K562 (cell line): ENCODE data around the gene PDGFD. TPM values are rescaled to one million over a fixed set of nuclear protein-coding genes. Genes with fewer than 3 reads are reported as not detected.

Source experiments
- ATAC-seq: fragments of 200-7000 bp; cut with Tn5 transposase; 3 replicates; pipeline ENCODE4 v1.9.1; 2020; ENCODE audit warnings: moderate library complexity
- BruUV-seq: library from RNA; stranded (reverse); fragments of 400-500 nt; replicated peaks from 2 replicates; lab custom pipeline; 2021; lab: Mats Ljungman, UMichigan
- CTCF ChIA-PET: fragments of 300-600 bp; formaldehyde crosslinking; extraction: SDS; loops from one replicate; lab custom pipeline; 2021; ENCODE audit warnings: low intra/inter-chr PET ratio; lab: Yijun Ruan, JAX
- POLR2A ChIA-PET: fragments of 300-600, 350-650 bp; sonication (Branson Sonifier 250); formaldehyde crosslinking; extraction: SDS; loops from one replicate; lab custom pipeline; 2021; ENCODE audit warnings: antibody characterized with exemption, inconsistent platforms; lab: Yijun Ruan, JAX
- DNase-seq, 4 experiments: peaks; one replicate each; pipeline versions ENCODE4 v3.0.0 to v3.0.0-alpha.2; 2011 to 2018; ENCODE audit warnings: low spot score in 3 of 4, mixed read lengths in 3 of 4; ENCODE audit errors: extremely low read depth in 1 of 4
- FAIRE-seq: peaks from 2 replicates; lab custom pipeline; 2011; peaks lifted over from hg19 to GRCh38; lab: Jason Lieb, UNC
- H2AFZ ChIP-seq: 2 replicates; pipeline ENCODE4 v1.6.0; 2011; ENCODE audit warnings: low read depth, low read length, control low read depth, inconsistent platforms
- H3K27ac ChIP-seq: fragments of 200-600 bp; 3 replicates; pipeline ENCODE4 v1.8.0; 2011; ENCODE audit warnings: low read depth, mild to moderate bottlenecking, control low read depth, inconsistent platforms, low read length, moderate library complexity, mixed read lengths; ENCODE audit errors: extremely low read depth
- H3K27me3 ChIP-seq, 2 experiments: fragments of 300-600 bp in 1 of 2; 2 replicates in 1 of 2; 3 replicates in 1 of 2; pipeline versions ENCODE4 v1.6.0 to v1.8.0; 2011; ENCODE audit warnings: inconsistent platforms in 2 of 2, low read length in 2 of 2, mild to moderate bottlenecking in 1 of 2, mixed read lengths in 1 of 2, moderate library complexity in 1 of 2; ENCODE audit not compliant: control insufficient read depth in 2 of 2, insufficient read depth in 2 of 2
- H3K36me3 ChIP-seq: fragments of 300-600 bp; 3 replicates; pipeline ENCODE4 v1.8.0; 2011; ENCODE audit warnings: mild to moderate bottlenecking, low read length, inconsistent platforms; ENCODE audit not compliant: control insufficient read depth, insufficient read depth
- H3K4me1 ChIP-seq, 2 experiments: fragments of 200-600 bp in 1 of 2; replicated peaks in 1 of 2; 2 replicates in 1 of 2; 3 replicates in 1 of 2; pipeline versions ENCODE4 v1.5.1 to v1.8.0; 2011; ENCODE audit warnings: inconsistent platforms in 2 of 2, low read length in 2 of 2, mild to moderate bottlenecking in 1 of 2, mixed read lengths in 1 of 2, moderate library complexity in 1 of 2; ENCODE audit not compliant: control insufficient read depth in 2 of 2, insufficient read depth in 2 of 2
- H3K4me2 ChIP-seq: 2 replicates; pipeline ENCODE4 v1.6.1; 2011; ENCODE audit warnings: low read length, control low read depth, inconsistent platforms, mixed read lengths; ENCODE audit not compliant: insufficient read depth
- H3K4me3 ChIP-seq: fragments of 200-600 bp; sonication (generic), shearing (Covaris generic); 2 replicates; pipeline ENCODE4 v1.5.1; 2016; ENCODE audit warnings: control low read depth, inconsistent platforms
- H3K79me2 ChIP-seq: fragments of 200-600 bp; 3 replicates; pipeline ENCODE4 v1.8.0; 2011; ENCODE audit warnings: low read length, inconsistent platforms; ENCODE audit not compliant: control insufficient read depth, insufficient read depth
- H3K9ac ChIP-seq, 2 experiments: 2 replicates each; pipeline versions ENCODE4 v1.6.0 to v1.6.1; 2011; ENCODE audit warnings: low read depth in 2 of 2, low read length in 2 of 2, control low read depth in 1 of 2, inconsistent platforms in 1 of 2, mild to moderate bottlenecking in 1 of 2, mixed read lengths in 1 of 2; ENCODE audit not compliant: insufficient read depth in 1 of 2
- H3K9me1 ChIP-seq: one replicate; pipeline ENCODE4 v1.6.0; 2011; ENCODE audit warnings: inconsistent platforms, mild to moderate bottlenecking, low read length, moderate library complexity; ENCODE audit not compliant: control insufficient read depth, insufficient read depth
- H3K9me3 ChIP-seq: replicated peaks from 2 replicates; pipeline ENCODE4 v1.5.1; 2011; ENCODE audit warnings: low read depth, low read length, inconsistent platforms; ENCODE audit not compliant: control insufficient read depth, insufficient read depth
- H4K20me1 ChIP-seq: replicated peaks from 2 replicates; pipeline ENCODE4 v1.6.1; 2011; ENCODE audit warnings: low read length, inconsistent platforms, mixed read lengths; ENCODE audit not compliant: control insufficient read depth, insufficient read depth
- BCOR ChIP-seq: fragments of 450-650 bp; IDR thresholded peaks from 2 replicates; pipeline ENCODE4 v1.6.1; 2016
- CBX3 ChIP-seq, 2 experiments: IDR thresholded peaks; 1 replicate in 1 of 2; 2 replicates in 1 of 2; pipeline ENCODE4 v1.6.1; 2012; ENCODE audit warnings: inconsistent platforms in 2 of 2, low read length in 2 of 2, borderline replicate concordance in 1 of 2, control low read depth in 1 of 2
- CREBBP ChIP-seq: IDR thresholded peaks from one replicate; pipeline ENCODE4 v1.6.1; 2012; ENCODE audit warnings: low read depth, mild to moderate bottlenecking, control low read depth, inconsistent platforms, low read length
- CREM ChIP-seq: IDR thresholded peaks from 2 replicates; pipeline ENCODE4 v1.6.1; 2014; ENCODE audit warnings: antibody characterized with exemption, low read depth
- FIP1L1 ChIP-seq: fragments of 200-400 bp; formaldehyde crosslinking; IDR thresholded peaks from 2 replicates; pipeline ENCODE4 v1.6.1; 2018; ENCODE audit warnings: mild to moderate bottlenecking, low read depth, low read length; ENCODE audit not compliant: poor library complexity, severe bottlenecking
- FOSL1 ChIP-seq: fragments of 200-800 bp; sonication (Bioruptor generic); conservative IDR thresholded peaks from 2 replicates; pipeline ENCODE4 v1.6.1; 2016; ENCODE audit warnings: missing genetic modification characterization, missing compliant biosample characterization
- ILK ChIP-seq: fragments of 450-650 bp; IDR thresholded peaks from 2 replicates; pipeline ENCODE4 v1.6.1; 2016; ENCODE audit warnings: missing genetic modification characterization, low read depth, mild to moderate bottlenecking, missing compliant biosample characterization, moderate library complexity, borderline replicate concordance
- KDM1A ChIP-seq, 2 experiments: fragments of 450-650 bp; IDR thresholded peaks; 2 replicates each; pipeline ENCODE4 v1.6.1; 2016; ENCODE audit warnings: mild to moderate bottlenecking in 2 of 2
- MECOM ChIP-seq: fragments of 250-450 bp; sonication (Bioruptor Pico); IDR thresholded peaks from 2 replicates; pipeline ENCODE4 v1.8.0; 2022; ENCODE audit warnings: inconsistent platforms
- NBN ChIP-seq: fragments of 450-650 bp; IDR thresholded peaks from 2 replicates; pipeline ENCODE4 v1.6.1; 2016; ENCODE audit warnings: low read depth, mild to moderate bottlenecking
- NR4A1 ChIP-seq, 2 experiments: fragments of 250-450 bp in 1 of 2; fragments of 450-650 bp in 1 of 2; sonication (Bioruptor Pico) in 1 of 2; IDR thresholded peaks; 2 replicates each; pipeline versions ENCODE4 v1.4.0 to v1.6.1; 2016 to 2020; ENCODE audit warnings: mild to moderate bottlenecking in 2 of 2, missing compliant biosample characterization in 1 of 2, missing genetic modification characterization in 1 of 2, moderate library complexity in 1 of 2
- RFX7 ChIP-seq: fragments of 250-450 bp; sonication (Bioruptor Pico); IDR thresholded peaks from 2 replicates; pipeline ENCODE4 v1.5.1; 2021; ENCODE audit warnings: mild to moderate bottlenecking
- SUPT5H ChIP-seq: fragments of 450-650 bp; IDR thresholded peaks from 2 replicates; pipeline ENCODE4 v1.6.1; 2016
- TARDBP ChIP-seq: fragments of 450-650 bp; IDR thresholded peaks from 2 replicates; pipeline ENCODE4 v1.6.1; 2016
- ZNF175 ChIP-seq: fragments of 200-800 bp; sonication (Bioruptor generic); IDR thresholded peaks from 2 replicates; pipeline ENCODE4 v1.6.1; 2016; ENCODE audit warnings: low read depth, mild to moderate bottlenecking, missing genetic modification characterization, missing compliant biosample characterization
- ZNF24 ChIP-seq: fragments of 450-650 bp; IDR thresholded peaks from 2 replicates; pipeline ENCODE4 v1.6.1; 2016
- ZNF830 ChIP-seq: fragments of 250-450 bp; sonication (Bioruptor Pico); IDR thresholded peaks from 2 replicates; pipeline ENCODE4 v1.5.0; 2021; ENCODE audit warnings: mild to moderate bottlenecking
- WGBS: fragments of 100-300 bp; shearing (Covaris generic); methylation state at CpG from one replicate; pipeline ENCODE4 v1.1.6; 2016; ENCODE audit warnings: low coverage, mixed read lengths; ENCODE audit not compliant: insufficient coverage; ENCODE audit errors: missing lambda C conversion rate; 5-methylcytosine and 5-hydroxymethylcytosine counted together
- in situ Hi-C: fragments of 300-500 bp; cut with MboI; formaldehyde crosslinking; loops from 4 replicates; pipeline ENCODE4 v1.15.0; 2018; ENCODE audit warnings: inconsistent platforms, mixed read lengths
- intact Hi-C: fragments of 100-400 bp; cut with micrococcal nuclease; formaldehyde crosslinking; loops from 2 replicates; pipeline ENCODE4 v1.14.2; 2022
- polyA plus RNA-seq, 8 experiments: library from polyadenylated mRNA; depleted of rRNA in 4 of 8; stranded (reverse) in 5 of 8; unstranded in 3 of 8; fragments of >200 nt; fragmentation: Nextera tagmentation in 2 of 8; fragmentation: Illumina TruSeq in 1 of 8; extraction: Ambion mirVana in 2 of 8; extraction: Trizol in 1 of 8; gene quantifications; 2 replicates each; pipeline versions ENCODE4 v1.2.1 to v1.2.3, GENCODE V29; 2011 to 2014; ENCODE audit warnings: inconsistent platforms in 1 of 8, missing spikeins in 1 of 8
- total RNA-seq, 7 experiments: library from RNA; depleted of rRNA in 6 of 7; stranded (reverse); fragments of >200 nt in 6 of 7; fragmentation: Illumina TruSeq in 2 of 7; extraction: Trizol in 2 of 7; gene quantifications; 2 replicates each; pipeline versions ENCODE4 v1.2.1 to v1.2.3, GENCODE V29; 2011 to 2021; ENCODE audit warnings: low replicate concordance in 1 of 7

PDGFD gene
- total and polyA plus RNA-seq, 9 of the 15 experiments (the other 6 are each of a cell fraction or from before 2014, with no cell fraction given), result 0.11 TPM; not detected in 8

DNA sequence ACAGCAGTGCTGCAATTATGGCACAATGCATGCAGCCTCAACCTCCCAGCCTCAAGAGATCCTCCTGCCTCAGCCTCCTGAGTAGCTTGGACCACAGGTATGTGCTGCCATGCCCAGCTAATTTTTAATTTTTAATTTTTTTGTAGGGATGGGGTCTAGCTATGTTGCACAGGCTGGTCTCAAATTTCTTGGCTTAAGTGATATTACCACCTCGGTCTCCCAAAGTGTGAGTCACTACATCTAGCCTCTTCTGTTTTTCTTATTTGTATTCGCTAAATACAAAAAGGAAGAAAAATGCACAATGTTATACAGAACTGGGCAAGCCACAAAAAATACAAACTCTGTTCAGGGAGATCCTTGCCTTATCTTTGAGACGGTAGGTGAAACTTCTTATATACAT lies 65.4 kb downstream of the PDGFD start:
- no peak for DNase-seq
- no peak overlapping the region for H3K9ac ChIP-seq
- no peak overlapping the region for H3K4me2 ChIP-seq

DNA sequence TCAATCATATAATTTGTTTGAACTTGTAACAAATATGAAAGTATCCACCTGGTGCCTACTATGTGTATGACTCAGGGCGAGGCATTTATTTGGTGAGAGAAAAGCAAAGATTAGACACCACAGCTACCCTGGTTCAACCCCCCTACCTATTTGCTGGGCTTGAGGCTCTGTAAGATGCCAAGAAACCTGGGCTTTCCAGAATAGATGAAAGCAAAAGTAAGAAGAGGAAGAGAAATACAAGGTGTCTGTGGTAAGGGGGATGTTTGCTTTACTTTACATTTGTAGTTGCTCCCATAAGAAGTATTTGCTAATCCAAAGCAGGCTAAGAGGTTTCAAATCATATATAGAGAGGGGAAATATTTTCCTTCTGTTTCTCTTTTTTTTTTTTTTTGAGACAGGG lies 65.8 kb downstream of the PDGFD start:
- H3K9me1 ChIP-seq, result no peaks in the 10 kb centered on the region
- intact Hi-C loops (no loop called here), in situ Hi-C loops (no loop called here)
- no peak overlapping the region for H3K4me3 ChIP-seq
- H4K20me1 ChIP-seq, result no peaks in the 10 kb centered on the region
- H3K9ac ChIP-seq, result no peak overlapping the region
- ChIA-PET POLR2A (no interaction called here), CTCF (no interaction called here)
- no peak overlapping the region for H2AFZ ChIP-seq
- H3K9me3 ChIP-seq, result no peaks in the 10 kb centered on the region
- H3K4me2 ChIP-seq, result no peak overlapping the region
- no peaks in the 10 kb centered on the region for H3K79me2 ChIP-seq
- WGBS, result 0% methylated on average over 1 of the region's 1 CpG
- H3K27ac ChIP-seq, result no peak overlapping the region
- ATAC-seq (no peak), DNase-seq (no peak), FAIRE-seq (no peak)
- no TSS peak for BruUV-seq
- H3K27me3 ChIP-seq, result no peaks in the 10 kb centered on the region
- no peaks in the 10 kb centered on the region for H3K36me3 ChIP-seq
- TF ChIP-seq CREM, result no peak
- no peaks in the 10 kb centered on the region for H3K4me1 ChIP-seq

More for the DNA sequence above, 65.4 kb downstream of the PDGFD start:
- Histone ChIP-seq H3K9me1 (no peaks in the 10 kb centered on the region), H3K4me3 (no peak overlapping the region), H3K79me2 (no peaks in the 10 kb centered on the region), H3K27ac (no peak overlapping the region), H4K20me1 (no peaks in the 10 kb centered on the region)
- ChIA-PET POLR2A (no interaction called here), CTCF (no interaction called here)
- WGBS, result 0% methylated on average over 3 of the region's 3 CpGs
- TF ChIP-seq BCOR (no peak), MECOM (no peak), SUPT5H (no peak), CBX3 (IDR thresholded peaks at IDR 0.05; ENCODE audit: borderline replicate concordance in 1 of 2, low read length in 2 of 2) (no peak), ZNF24 (no peak), NR4A1 (CRISPR knock-in tag; IDR thresholded peaks at IDR 0.05) (no peak), NR4A1 (tag; IDR thresholded peaks at IDR 0.05) (no peak), FIP1L1 (no peak), ILK (no peak), KDM1A (IDR thresholded peaks at IDR 0.05) (no peak), RFX7 (CRISPR knock-in tag) (no peak), FOSL1 (tag) (no peak), ZNF175 (no peak), TARDBP (no peak), NBN (no peak), CREBBP (no peak), ZNF830 (CRISPR knock-in tag) (no peak)
- TF ChIP-seq, all 486 proteins: peak for 0
- intact Hi-C loops (no loop called here), in situ Hi-C loops (no loop called here)
- no peak overlapping the region for H2AFZ ChIP-seq
- FAIRE-seq, result no peak
- ATAC-seq, result no peak
- H3K36me3 ChIP-seq, result no peaks in the 10 kb centered on the region
- H3K9me3 ChIP-seq, result no peaks in the 10 kb centered on the region
- H3K27me3 ChIP-seq, result no peaks in the 10 kb centered on the region
- no peaks in the 10 kb centered on the region for H3K4me1 ChIP-seq
- no TSS peak for BruUV-seq
